ENCODE results near the gene SYNDIG1L.
"Not testable (repeated sequence)": the region's sequence is repeated elsewhere in the genome, so short reads cannot be mapped to it uniquely, and the experiment has no call there.

- not testable (repeated sequence) for TF ChIP-seq CTCF, POLR2A (IDR thresholded peaks at IDR 0.05)
Observed at GRCh38 chr14:74390505-74390904, 35.5 kb downstream of the SYNDIG1L start.
